HL-60 (cell line): ENCODE data around the gene HIPK2.

Experiments used
- DNase-seq, 2 experiments: peaks; one replicate each; pipeline ENCODE4 v3.0.0-alpha.2; 2010 to 2020; ENCODE audit warnings: low read depth in 1 of 2, low spot score in 1 of 2
- H3K27ac ChIP-seq: fragments of 250-450 bp; sonication (Bioruptor Pico); replicated peaks from 2 replicates; pipeline ENCODE4 v1.5.1; 2020; ENCODE audit warnings: mild to moderate bottlenecking, moderate library complexity
- H3K27me3 ChIP-seq: fragments of 250-450 bp; sonication (Bioruptor Pico); 2 replicates; pipeline ENCODE4 v1.5.1; 2021; ENCODE audit warnings: mild to moderate bottlenecking, moderate library complexity; ENCODE audit not compliant: insufficient read depth, poor library complexity, severe bottlenecking
- H3K4me3 ChIP-seq: replicated peaks from 2 replicates; pipeline ENCODE4 v1.5.1; 2011; ENCODE audit warnings: mild to moderate bottlenecking, control low read depth, low read length; ENCODE audit not compliant: insufficient read depth
- CTCF ChIP-seq: IDR thresholded peaks from one replicate; pipeline ENCODE4 v1.5.1; 2011; ENCODE audit warnings: low read length, control low read depth, inconsistent platforms; ENCODE audit not compliant: insufficient read depth
- GABPA ChIP-seq: IDR thresholded peaks from 2 replicates; pipeline ENCODE4 v1.6.1; 2012; ENCODE audit warnings: low read depth
- POLR2AphosphoS5 ChIP-seq: IDR thresholded peaks from 2 replicates; pipeline ENCODE4 v1.6.1; 2012; ENCODE audit warnings: low read depth
- REST ChIP-seq: IDR thresholded peaks from 2 replicates; pipeline ENCODE4 v1.6.1; 2012; ENCODE audit warnings: low read depth; ENCODE audit not compliant: insufficient replicate concordance
- SPI1 ChIP-seq: IDR thresholded peaks from 2 replicates; pipeline ENCODE4 v1.6.1; 2012; ENCODE audit warnings: low read depth, mild to moderate bottlenecking, borderline replicate concordance

Gene HIPK2

DNA sequence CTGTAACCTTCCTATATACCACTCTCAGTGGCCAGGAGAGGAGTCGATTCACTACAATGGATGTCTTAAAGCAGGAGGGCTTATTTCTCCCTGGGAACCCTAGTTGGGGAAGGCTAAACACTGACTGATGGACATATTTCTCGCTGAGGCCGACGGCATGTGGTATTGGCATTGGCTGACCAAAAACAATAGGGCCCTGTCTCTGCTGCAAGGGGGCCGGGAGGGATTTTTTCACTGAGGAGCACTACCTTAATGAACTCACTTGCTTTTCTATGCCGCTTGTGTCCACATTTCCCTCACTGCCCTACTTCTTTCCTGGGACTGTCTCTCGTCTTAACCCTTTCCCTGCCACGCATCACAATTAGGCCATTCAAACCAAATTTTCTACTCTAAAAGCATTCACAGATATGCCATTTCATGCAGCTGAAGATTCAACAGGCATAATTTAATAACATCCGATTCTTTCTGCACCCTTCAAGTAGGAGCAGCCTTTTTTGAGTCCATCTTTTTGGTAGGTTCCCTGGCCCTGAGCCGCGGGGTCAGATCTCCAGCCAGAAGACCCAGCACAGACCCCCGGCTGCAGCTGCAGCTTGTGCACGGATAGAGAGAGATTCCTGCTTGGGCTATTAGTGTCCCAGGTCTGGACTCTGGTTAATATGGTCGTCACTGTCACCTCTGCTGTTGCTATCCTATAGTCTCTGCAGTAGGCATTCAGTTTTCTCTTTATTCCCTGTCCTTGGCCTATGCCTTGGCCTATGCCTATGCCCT is 118.7 kb downstream of the HIPK2 start:
- no peak for TF ChIP-seq POLR2AphosphoS5
- TF ChIP-seq GABPA = no peak
- no peak for TF ChIP-seq SPI1
- no peak for TF ChIP-seq REST
- TF ChIP-seq CTCF = no peak
- H3K27me3 ChIP-seq = no peaks in the 10 kb centered on the region
- no peak overlapping the region for H3K4me3 ChIP-seq
- no peak overlapping the region for H3K27ac ChIP-seq
- DNase-seq = no peak

DNA sequence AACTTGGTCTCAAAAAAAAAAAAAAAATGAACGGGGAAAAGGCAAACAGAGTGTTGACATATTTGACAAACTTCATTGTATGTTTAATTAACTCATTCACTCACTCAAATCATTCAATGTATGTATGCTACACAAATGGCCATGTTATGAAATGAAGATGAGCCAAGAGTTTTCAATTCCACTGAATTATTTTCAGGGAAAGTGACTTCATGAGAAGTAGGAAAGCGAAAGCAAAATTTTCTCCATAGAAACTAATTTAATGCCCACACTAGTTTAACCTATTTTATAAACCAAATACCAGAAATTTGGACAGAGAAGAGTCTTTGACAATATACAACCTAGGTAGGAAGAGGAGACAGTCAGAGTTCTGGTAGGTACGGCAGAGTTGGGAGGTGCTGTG is 119.5 kb downstream of the HIPK2 start:
- no peak overlapping the region for H3K27ac ChIP-seq
- TF ChIP-seq CTCF (no peak), POLR2AphosphoS5 (no peak), SPI1 (no peak), REST (no peak), GABPA (no peak)
- no peak overlapping the region for H3K4me3 ChIP-seq
- no peak for DNase-seq
- H3K27me3 ChIP-seq = no peaks in the 10 kb centered on the region

DNA sequence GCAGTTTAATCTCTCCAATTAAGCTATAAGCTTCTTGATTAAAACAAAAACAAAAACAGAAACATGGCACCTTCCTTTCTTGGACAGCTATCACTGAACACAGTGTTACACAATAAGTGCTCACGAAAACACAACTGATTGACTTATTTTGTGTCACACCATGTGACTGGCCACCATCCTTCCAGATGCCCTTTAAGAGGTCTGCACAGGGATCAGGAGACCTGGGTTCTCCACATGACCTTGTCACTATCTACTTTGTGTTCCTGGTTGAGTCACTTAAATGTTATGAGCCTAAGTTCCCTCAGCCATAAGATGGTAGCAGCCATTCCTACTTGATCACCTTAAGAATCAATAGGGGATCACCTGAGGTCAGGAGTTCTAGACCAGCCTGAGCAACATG is 120.1 kb downstream of the HIPK2 start:
- Histone ChIP-seq H3K27me3 (no peaks in the 10 kb centered on the region), H3K4me3 (no peak overlapping the region), H3K27ac (no peak overlapping the region)
- no peak for DNase-seq
- no peak for TF ChIP-seq CTCF
- no peak for TF ChIP-seq GABPA
- no peak for TF ChIP-seq REST
- TF ChIP-seq POLR2AphosphoS5 = no peak
- TF ChIP-seq SPI1 = no peak
